Endothelial cell of umbilical vein (primary cell): ENCODE data around the gene SCG3. TPM values are rescaled to one million over a fixed set of nuclear protein-coding genes. Genes with fewer than 3 reads are reported as not detected.

Experiments
- BruUV-seq: library from RNA; stranded (reverse); fragments of 400-500 nt; replicated peaks from 2 replicates; lab custom pipeline; 2021; lab: Mats Ljungman, UMichigan
- CTCF ChIA-PET: fragments of 300-600, 350-600 bp; sonication (Branson Sonifier 250); formaldehyde crosslinking; loops from one replicate; lab custom pipeline; 2021; ENCODE audit warnings: antibody characterized with exemption, inconsistent platforms; lab: Charles Lee
- POLR2A ChIA-PET: fragments of 300-600, 350-600 bp; sonication (Branson Sonifier 250); formaldehyde crosslinking; loops from one replicate; lab custom pipeline; 2021; ENCODE audit warnings: antibody characterized with exemption, inconsistent platforms; lab: Charles Lee
- DNase-seq: peaks from one replicate; pipeline ENCODE4 v3.0.0-alpha.2; 2011; ENCODE audit warnings: low read depth, low spot score
- FAIRE-seq: peaks from 2 replicates; lab custom pipeline; 2011; peaks lifted over from hg19 to GRCh38; lab: Jason Lieb, UNC
- H2AFZ ChIP-seq: 2 replicates; pipeline ENCODE4 v1.6.0; 2012; ENCODE audit warnings: low read depth, low read length, control low read depth, inconsistent platforms
- H3K27ac ChIP-seq: 2 replicates; pipeline ENCODE4 v1.5.1; 2011; ENCODE audit warnings: low read depth, mild to moderate bottlenecking, control low read depth, low read length, moderate library complexity; ENCODE audit not compliant: insufficient read depth
- H3K27me3 ChIP-seq, 2 experiments: 2 replicates each; pipeline versions ENCODE4 v1.6.0 to v1.6.1; 2011; ENCODE audit warnings: low read length in 2 of 2, mixed read lengths in 1 of 2; ENCODE audit not compliant: control insufficient read depth in 2 of 2, insufficient read depth in 2 of 2
- H3K36me3 ChIP-seq, 2 experiments: 2 replicates in 1 of 2; 3 replicates in 1 of 2; pipeline ENCODE4 v1.5.1; 2011; ENCODE audit warnings: low read length in 2 of 2, mild to moderate bottlenecking in 1 of 2, moderate library complexity in 1 of 2; ENCODE audit not compliant: control insufficient read depth in 2 of 2, insufficient read depth in 2 of 2; ENCODE audit errors: extremely low read depth in 1 of 2
- H3K4me1 ChIP-seq: 3 replicates; pipeline ENCODE4 v1.5.1; 2011; ENCODE audit warnings: mild to moderate bottlenecking, low read length; ENCODE audit not compliant: control insufficient read depth, insufficient read depth; ENCODE audit errors: extremely low read depth
- H3K4me2 ChIP-seq: 2 replicates; pipeline ENCODE4 v1.6.1; 2011; ENCODE audit warnings: low read length, control low read depth, mixed read lengths; ENCODE audit not compliant: insufficient read depth
- H3K4me3 ChIP-seq, 3 experiments: fragments of 200-600 bp in 1 of 3; sonication (generic), shearing (Covaris generic) in 1 of 3; replicated peaks in 1 of 3; 2 replicates each; pipeline ENCODE4 v1.5.1; 2011 to 2016; ENCODE audit warnings: control low read depth in 3 of 3, low read length in 3 of 3, mild to moderate bottlenecking in 2 of 3, inconsistent platforms in 1 of 3, low read depth in 1 of 3, moderate library complexity in 1 of 3; ENCODE audit not compliant: insufficient read depth in 1 of 3
- H3K79me2 ChIP-seq: 2 replicates; pipeline ENCODE4 v1.6.0; 2012; ENCODE audit warnings: low read length, inconsistent platforms; ENCODE audit not compliant: control insufficient read depth, insufficient read depth
- H3K9ac ChIP-seq: replicated peaks from 2 replicates; pipeline ENCODE3; 2011; ENCODE audit warnings: low read length, control low read depth; ENCODE audit not compliant: insufficient read depth; ENCODE audit errors: extremely low read depth
- H3K9me1 ChIP-seq: replicated peaks from 3 replicates; pipeline ENCODE4 v1.6.0; 2011; ENCODE audit warnings: mild to moderate bottlenecking, low read length; ENCODE audit not compliant: control insufficient read depth, insufficient read depth; ENCODE audit errors: extremely low read depth
- H3K9me3 ChIP-seq: replicated peaks from 2 replicates; pipeline ENCODE4 v1.5.1; 2012; ENCODE audit warnings: low read length, inconsistent platforms; ENCODE audit not compliant: control insufficient read depth, insufficient read depth
- H4K20me1 ChIP-seq: replicated peaks from 2 replicates; pipeline ENCODE3; 2011; ENCODE audit warnings: mild to moderate bottlenecking, low read length; ENCODE audit not compliant: control insufficient read depth, insufficient read depth; ENCODE audit errors: extremely low read depth
- CTCF ChIP-seq, 2 donors: IDR thresholded peaks; 1 replicate in 1 of 2; 2 replicates in 1 of 2; pipeline ENCODE4 v1.5.1; 2011; ENCODE audit warnings: low read length in 2 of 2, mild to moderate bottlenecking in 2 of 2, moderate library complexity in 2 of 2, control low read depth in 1 of 2, inconsistent platforms in 1 of 2, low read depth in 1 of 2; ENCODE audit not compliant: insufficient read depth in 1 of 2; ENCODE audit errors: extremely low read depth in 1 of 2
- EZH2 ChIP-seq: IDR thresholded peaks from 2 replicates; pipeline ENCODE4 v1.6.1; 2012; ENCODE audit warnings: borderline replicate concordance, low read depth, mild to moderate bottlenecking, moderate library complexity, low read length, inconsistent platforms; ENCODE audit not compliant: severe bottlenecking
- FOS ChIP-seq: IDR thresholded peaks from 2 replicates; pipeline ENCODE4 v1.6.1; 2011; ENCODE audit warnings: mild to moderate bottlenecking, low read length, moderate library complexity, borderline replicate concordance; ENCODE audit not compliant: insufficient read depth
- GATA2 ChIP-seq: IDR thresholded peaks from 2 replicates; pipeline ENCODE4 v1.7.0; 2011; ENCODE audit warnings: low read depth, mild to moderate bottlenecking, moderate library complexity, mixed read lengths, low read length; ENCODE audit not compliant: insufficient read length, insufficient read depth
- JUN ChIP-seq: IDR thresholded peaks from 2 replicates; pipeline ENCODE4 v1.6.1; 2011; ENCODE audit warnings: borderline replicate concordance, low read depth; ENCODE audit not compliant: insufficient read length, insufficient read depth
- MAX ChIP-seq: IDR thresholded peaks from 2 replicates; pipeline ENCODE4 v1.6.1; 2011; ENCODE audit not compliant: insufficient read depth, insufficient read length
- MYC ChIP-seq: IDR thresholded peaks from one replicate; pipeline ENCODE4 v1.6.1; 2011; ENCODE audit warnings: mild to moderate bottlenecking, low read depth, low read length
- POLR2A ChIP-seq: IDR thresholded peaks from 2 replicates; pipeline ENCODE4 v1.6.1; 2012; ENCODE audit warnings: low read depth, mild to moderate bottlenecking, control low read depth, low read length
- POLR2AphosphoS5 ChIP-seq: IDR thresholded peaks from 2 replicates; pipeline ENCODE4 v1.6.1; 2012; ENCODE audit warnings: low read depth, mild to moderate bottlenecking, control low read depth, low read length, moderate library complexity; ENCODE audit not compliant: insufficient read depth
- dilution Hi-C: fragments of 300-500 bp; cut with MboI; formaldehyde crosslinking; loops from one replicate; pipeline ENCODE4 v1.15.0; 2019; ENCODE audit warnings: low sequenced_read_pairs; ENCODE audit not compliant: extremely low pct_ligation_motif_present
- intact Hi-C: fragments of 100-400 bp; cut with micrococcal nuclease; formaldehyde crosslinking; loops from one replicate; pipeline ENCODE4 v1.10.0; 2022
- polyA plus RNA-seq, 4 experiments: library from polyadenylated mRNA; depleted of rRNA in 3 of 4; stranded (reverse) in 3 of 4; unstranded in 1 of 4; fragments of >200 nt; gene quantifications; 2 replicates each; pipeline versions ENCODE4 v1.2.1 to v1.2.3, GENCODE V29; 2011 to 2012; ENCODE audit warnings: missing spikeins in 1 of 4
- total RNA-seq: library from RNA; stranded (reverse); gene quantifications from 2 replicates; pipeline ENCODE4 v1.2.3, GENCODE V29; 2021

SCG3 gene
- total and polyA plus RNA-seq, 2 donors (not counting 3 experiments of a cell fraction or from before 2014, with no cell fraction given), result not detected

GRCh38 chr15:51677452-51677851, 3.9 kb upstream of the SCG3 start:
- Histone ChIP-seq H3K4me2 (no peak overlapping the region), H3K4me1 (no peaks in the 10 kb centered on the region), H3K9ac (no peak overlapping the region), H3K27me3 (peaks cover 3 to 20% of the 10 kb centered on the region in 2 experiments), H3K9me1 (no peaks in the 10 kb centered on the region), H3K9me3 (no peaks in the 10 kb centered on the region), H3K79me2 (no peaks in the 10 kb centered on the region), H3K27ac (no peak overlapping the region), H4K20me1 (peaks cover 3% of the 10 kb centered on the region), H2AFZ (no peak overlapping the region), H3K36me3 (no peaks in the 10 kb centered on the region), H3K4me3 (no peak overlapping the region)
- dilution Hi-C loops, result no loop called here
- intact Hi-C loops, result no loop called here
- DNase-seq (no peak), FAIRE-seq (no peak)
- TF ChIP-seq FOS (no peak), JUN (no peak)
- POLR2A ChIA-PET, result no interaction called here
- no TSS peak for BruUV-seq
- CTCF ChIA-PET, result no interaction called here

- dilution Hi-C loops (no loop called here), intact Hi-C loops (no loop called here)
- Histone ChIP-seq H4K20me1 (peaks cover 3% of the 10 kb centered on the region), H3K9me1 (no peaks in the 10 kb centered on the region), H3K79me2 (no peaks in the 10 kb centered on the region), H3K9me3 (no peaks in the 10 kb centered on the region), H3K9ac (no peak overlapping the region), H3K36me3 (no peaks in the 10 kb centered on the region), H3K4me3 (no peak overlapping the region), H3K4me1 (no peaks in the 10 kb centered on the region), H3K4me2 (no peak overlapping the region), H3K27me3 (peaks cover 3 to 24% of the 10 kb centered on the region in 2 experiments), H3K27ac (no peak overlapping the region), H2AFZ (no peak overlapping the region)
- FAIRE-seq (no peak), DNase-seq (no peak)
- ChIA-PET CTCF (no interaction called here), POLR2A (no interaction called here)
- TF ChIP-seq POLR2AphosphoS5 (no peak), EZH2 (no peak), POLR2A (no peak), CTCF (IDR thresholded peaks at IDR 0.05; ENCODE audit: extremely low read depth in 1 of 2, insufficient read depth in 1 of 2, low read depth in 1 of 2, low read length in 2 of 2) (no peak), MAX (no peak), MYC (no peak), FOS (no peak), GATA2 (no peak), JUN (no peak)
- BruUV-seq, result no TSS peak
These were observed 3.2 kb upstream of the SCG3 start for GRCh38 chr15:51678096-51678495.
